ENCODE data around the gene NNMT.

NNMT gene

GRCh38 chr11:114263513-114264170 is 32.6 kb upstream of the NNMT start:
- DNase-seq, result no peak

DNA sequence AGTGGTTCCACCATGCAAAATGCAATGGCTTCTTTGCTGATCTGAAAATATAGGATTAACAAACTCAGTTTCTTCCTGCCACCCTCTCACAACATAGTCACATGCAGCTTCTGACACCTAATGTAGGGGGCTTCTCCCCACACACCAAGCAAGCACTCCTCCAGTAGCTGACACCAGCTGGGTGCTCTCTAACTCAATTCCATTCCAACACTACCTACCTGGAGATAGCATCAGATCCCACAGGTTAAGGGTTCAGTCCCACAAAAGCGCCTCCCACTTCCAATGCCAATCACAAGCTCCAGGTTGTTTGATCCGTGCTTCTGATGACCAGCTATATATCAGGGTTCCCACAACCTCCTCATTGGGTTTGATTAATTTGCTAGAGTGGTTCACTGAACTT is 31.8 kb upstream of the NNMT start:
- DNase-seq, result no peak

DNA sequence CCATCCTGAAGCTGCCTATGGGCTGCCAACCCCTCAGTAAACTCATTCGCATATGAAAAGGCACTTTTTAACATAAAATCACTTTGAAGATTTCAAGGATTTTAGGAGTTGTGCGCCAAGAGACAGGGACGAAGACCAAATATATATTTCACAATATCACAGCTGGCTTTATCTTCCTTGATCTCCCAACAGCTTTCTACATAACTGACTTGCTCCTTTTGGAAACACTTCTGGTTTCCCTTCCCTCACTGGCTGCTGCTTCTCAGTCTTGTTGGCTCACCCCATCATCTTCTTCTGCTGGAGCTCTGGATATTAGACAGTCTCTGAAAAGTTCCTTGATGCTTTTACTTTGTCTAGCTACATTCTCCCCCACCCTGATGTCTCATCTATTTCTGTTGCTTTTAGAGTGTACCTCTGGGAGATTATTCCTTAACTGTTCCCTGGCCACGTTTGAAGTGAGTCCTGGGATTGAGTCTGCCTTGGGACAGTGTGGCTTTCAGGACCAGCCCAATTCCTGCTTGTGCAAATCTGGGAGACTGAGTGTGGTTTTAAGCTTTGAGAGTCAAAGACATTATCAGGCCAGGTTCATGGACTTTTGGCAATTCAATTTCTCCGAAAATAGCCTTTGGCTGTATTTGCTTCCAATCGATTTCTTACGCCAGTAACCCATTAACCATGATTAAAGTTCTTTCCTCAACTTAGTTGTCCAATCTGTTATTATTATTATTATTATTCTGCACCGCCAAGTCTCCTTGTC is 30.9 kb upstream of the NNMT start:
- no peak for DNase-seq

GRCh38 chr11:114269498-114269897 is 26.7 kb upstream of the NNMT start:
- DNase-seq, result no peak

DNA sequence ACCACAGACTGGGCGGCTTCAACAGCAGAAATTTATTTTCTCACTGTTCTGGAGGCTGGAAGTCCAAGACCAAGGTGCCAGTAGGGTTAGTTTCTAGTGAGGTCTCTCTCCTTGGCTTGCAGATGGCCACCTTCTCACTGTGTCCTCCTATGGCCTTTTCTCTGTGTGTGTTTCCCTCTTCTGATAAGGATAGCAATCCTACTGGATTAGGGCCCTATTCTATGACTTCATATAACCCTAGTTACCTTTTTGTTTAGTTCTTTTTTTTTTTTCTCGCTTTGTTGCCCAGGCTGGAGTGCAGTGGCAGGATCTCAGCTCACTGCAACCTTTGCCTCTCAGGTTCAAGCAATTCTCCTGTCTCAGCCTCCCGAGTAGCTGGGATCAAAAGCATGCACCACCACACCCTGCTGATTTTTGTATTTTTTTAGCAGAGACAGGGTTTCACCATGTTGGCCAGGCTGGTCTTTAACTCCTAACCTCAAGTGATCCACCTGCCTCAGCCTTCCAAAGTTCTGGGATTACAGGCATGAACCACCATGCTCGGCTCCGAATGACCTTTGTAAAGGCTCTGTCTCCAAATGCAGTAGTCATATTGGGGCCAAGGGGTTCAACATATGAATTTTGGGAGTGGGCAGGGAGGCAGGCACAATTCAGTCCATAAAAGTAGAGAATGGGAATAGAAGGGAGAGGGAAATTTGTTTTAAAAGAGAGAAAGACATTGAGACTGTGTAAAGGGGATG is 25.5 kb upstream of the NNMT start:
- DNase-seq, result no peak

GRCh38 chr11:114271316-114271715 is 24.9 kb upstream of the NNMT start:
- no peak for DNase-seq

- no peak for DNase-seq
These were observed 23.9 kb upstream of the NNMT start for GRCh38 chr11:114272311-114272710.

DNA sequence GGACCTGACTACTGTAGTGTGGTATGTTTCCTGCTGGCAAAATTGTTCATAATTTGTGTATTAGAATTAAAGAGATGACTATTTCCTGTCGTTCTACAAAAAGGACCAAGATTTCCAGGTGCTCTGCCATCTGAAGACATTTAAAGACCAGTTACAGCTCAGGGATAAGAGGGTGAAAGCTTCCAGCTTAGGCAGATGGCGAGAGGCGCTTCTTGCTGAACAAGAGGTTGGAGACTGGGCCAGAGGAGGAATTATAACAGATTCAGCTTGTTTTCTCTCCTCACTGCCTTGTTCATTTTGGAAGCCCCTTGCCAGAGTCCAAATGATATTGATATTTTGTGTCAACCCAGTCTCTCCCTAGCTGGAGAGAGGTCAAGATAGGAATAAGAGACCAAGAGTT is 23.1 kb upstream of the NNMT start:
- DNase-seq, result no peak

DNA sequence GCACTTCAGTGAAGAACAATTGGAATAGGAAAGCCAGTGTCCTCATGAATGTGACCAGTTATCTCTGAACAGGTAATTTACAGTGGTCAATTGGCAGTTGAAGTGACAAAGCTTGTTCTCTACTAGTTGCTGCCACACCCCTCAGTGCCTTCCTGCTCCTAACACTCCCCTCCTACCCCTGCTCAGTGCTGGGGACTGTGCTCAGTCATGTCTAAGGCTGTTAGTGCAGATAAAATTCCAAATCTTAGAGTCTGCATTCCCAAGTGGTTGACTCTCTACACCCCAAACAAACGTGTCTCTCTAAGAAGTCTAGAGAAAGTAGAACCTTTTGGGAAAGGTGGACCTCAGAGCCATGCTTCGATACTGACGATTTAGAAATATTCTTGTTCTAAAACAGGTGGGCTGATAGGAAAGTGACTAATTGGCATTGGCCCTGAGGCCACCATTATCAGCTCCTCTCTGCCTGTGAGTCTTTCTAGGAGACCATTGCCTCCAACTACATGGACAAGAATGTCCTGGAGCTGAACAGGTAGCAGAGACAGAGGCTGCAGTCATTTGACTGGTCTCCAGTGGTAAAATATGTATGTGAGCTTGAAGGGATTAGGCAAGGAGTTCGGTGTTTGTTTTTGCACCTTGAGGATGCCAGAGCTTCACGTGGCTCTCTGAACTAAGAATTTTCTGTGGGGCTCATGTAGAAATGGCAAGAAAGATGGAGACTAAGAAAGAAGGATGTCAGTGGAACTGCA is 22.1 kb upstream of the NNMT start:
- no peak for DNase-seq

DNA sequence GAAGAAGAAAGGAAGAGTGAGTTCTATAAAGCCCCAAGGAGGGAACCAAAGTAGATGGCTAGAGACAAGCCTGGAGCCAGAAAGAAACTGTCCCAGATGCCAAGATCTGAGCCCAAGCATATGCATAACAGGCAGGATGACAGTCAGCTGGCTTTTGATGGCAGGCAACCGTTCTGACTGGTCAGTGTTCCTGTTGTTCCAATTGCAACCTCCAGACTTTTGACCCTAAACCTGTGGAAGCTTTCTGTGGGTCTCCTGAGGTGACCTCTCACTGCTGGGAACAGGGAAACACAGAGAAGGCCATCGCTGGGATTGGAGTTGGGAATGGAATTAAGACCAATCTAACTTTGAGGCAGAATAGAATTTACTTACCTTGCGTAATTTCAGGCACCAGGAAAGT is 21.6 kb upstream of the NNMT start:
- DNase-seq, result no peak

DNA sequence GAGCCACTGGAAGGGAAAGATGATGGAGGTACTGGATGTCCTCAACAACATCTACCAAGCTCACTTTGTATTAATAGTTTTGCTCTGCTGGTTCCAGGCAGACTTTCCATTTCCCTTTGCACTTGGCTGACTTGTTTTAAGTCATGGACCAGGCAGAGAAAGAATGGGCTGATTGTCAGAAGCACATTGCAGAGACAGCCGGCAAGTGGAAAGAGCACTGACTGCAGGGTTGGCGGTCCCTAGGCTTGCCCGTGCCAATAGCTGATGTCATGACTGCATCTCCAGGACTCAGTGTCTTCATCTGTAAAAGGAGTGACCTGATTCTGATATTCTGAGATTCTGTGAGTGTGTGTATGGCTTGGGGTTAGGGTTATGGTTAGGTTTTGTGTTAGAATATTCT is 20.9 kb upstream of the NNMT start:
- DNase-seq, result no peak

GRCh38 chr11:114276077-114276476 is 20.1 kb upstream of the NNMT start:
- DNase-seq, result no peak

DNA sequence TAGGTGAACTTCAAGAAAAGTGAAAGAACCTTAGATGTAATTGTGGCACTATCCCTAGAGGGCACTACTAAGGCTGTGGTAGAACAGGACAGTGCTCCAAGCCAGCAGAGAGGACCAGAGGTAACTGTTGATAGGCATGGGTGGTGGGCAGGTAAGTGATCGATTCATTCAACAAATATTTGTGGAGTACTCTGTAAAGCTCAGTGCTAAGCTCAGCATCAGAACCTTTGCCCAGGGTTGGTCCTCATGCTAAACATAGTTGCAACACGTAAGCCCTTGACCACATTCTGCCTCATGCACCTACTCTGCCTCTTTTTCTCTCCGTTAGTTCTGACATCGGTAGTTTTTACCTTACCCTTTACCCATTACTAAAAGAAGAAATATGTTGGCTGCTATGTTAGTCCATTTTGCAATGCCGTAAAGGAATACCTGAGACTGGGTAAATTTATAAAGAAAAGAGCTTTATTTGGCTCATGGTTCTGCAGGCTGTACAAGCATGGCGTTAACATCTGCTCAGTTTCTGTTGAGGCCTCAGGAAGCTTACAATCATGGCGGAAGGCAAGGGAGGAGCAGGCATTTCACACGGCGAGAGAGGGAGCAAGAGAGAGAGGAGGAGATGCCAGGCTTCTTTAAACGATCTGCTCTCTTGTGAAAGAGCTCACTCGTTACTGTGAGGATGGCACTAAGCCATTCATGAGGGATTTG is 18.4 kb upstream of the NNMT start:
- DNase-seq, result no peak

GRCh38 chr11:114278342-114279065 is 17.7 kb upstream of the NNMT start:
- no peak for DNase-seq

- no peak for DNase-seq
These were observed 16.2 kb upstream of the NNMT start for GRCh38 chr11:114279792-114280546.

GRCh38 chr11:114280696-114281095 is 15.5 kb upstream of the NNMT start:
- no peak for DNase-seq

GRCh38 chr11:114281388-114281956 is 14.7 kb upstream of the NNMT start:
- no peak for DNase-seq

GRCh38 chr11:114282488-114282887 is 13.7 kb upstream of the NNMT start:
- DNase-seq, result no peak

DNA sequence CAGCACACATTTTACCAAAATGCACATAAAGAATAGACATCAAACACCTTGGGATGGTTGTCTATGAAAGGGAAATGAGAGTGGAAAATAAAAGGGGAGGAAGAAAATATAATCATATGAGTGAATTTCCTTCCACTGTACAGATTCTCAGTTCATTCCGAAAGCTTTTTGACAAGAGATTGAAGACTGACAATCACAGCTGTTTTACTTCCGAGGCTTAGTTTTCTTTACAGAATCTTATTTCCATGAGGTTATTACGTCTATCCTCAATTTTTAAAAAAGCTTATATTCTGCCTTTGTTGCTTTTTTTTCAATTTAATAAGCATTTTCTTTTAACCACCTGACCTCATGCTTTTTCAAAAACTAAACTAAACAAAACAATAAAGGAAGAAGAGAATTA is 12.8 kb upstream of the NNMT start:
- no peak for DNase-seq

DNA sequence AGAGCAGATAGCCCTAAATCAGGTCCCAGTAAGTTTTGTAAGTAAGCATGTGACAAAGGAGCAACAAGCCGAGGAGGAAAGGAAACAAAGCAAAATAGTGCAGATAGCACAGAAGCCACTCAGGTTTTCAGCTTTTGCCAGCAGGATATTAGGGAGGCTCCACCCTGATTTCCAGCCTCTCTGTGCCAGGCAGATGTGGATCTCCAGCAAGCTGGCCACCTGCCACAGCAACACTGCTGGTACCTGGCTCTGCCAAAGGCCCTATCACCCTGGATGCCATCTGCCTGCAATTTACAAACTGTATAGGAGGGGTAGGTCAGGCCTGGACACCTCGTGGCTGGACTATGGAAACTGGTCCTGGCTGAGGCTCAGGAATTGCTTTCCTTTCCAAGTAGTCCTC is 12.2 kb upstream of the NNMT start:
- no peak for DNase-seq

GRCh38 chr11:114284914-114285313 is 11.3 kb upstream of the NNMT start:
- DNase-seq, result no peak

Measured in activated effector memory CD4-positive, alpha-beta T cell treated with Interleukin-2 at 50 U/mL for 16 hours (primary cell).